Thyroid gland (tissue), 4 donors: ENCODE data around the gene SNX3. TPM values are rescaled to one million over a fixed set of nuclear protein-coding genes. Genes with fewer than 3 reads are reported as not detected.

ENCODE experiments used
- DNase-seq, 2 donors: peaks; one replicate each; pipeline ENCODE4 v3.0.0-alpha.2; 2019
- H3K27ac ChIP-seq, 3 donors: fragments of 200-600 bp; sonication (generic); 1 replicate in 2 of 3; 2 replicates in 1 of 3; pipeline ENCODE4 v1.5.1; 2016 to 2019; ENCODE audit warnings: mild to moderate bottlenecking in 1 of 3, moderate library complexity in 1 of 3
- H3K27me3 ChIP-seq: fragments of 200-600 bp; sonication (generic); one replicate; pipeline ENCODE4 v1.5.1; 2019
- H3K36me3 ChIP-seq, 2 donors: fragments of 200-600 bp; sonication (generic); one replicate each; pipeline ENCODE4 v1.5.1; 2016 to 2019
- H3K4me1 ChIP-seq, 2 donors: fragments of 200-600 bp; sonication (generic); one replicate each; pipeline ENCODE4 v1.5.1; 2017 to 2019
- H3K4me3 ChIP-seq, 3 donors: fragments of 200-600 bp; sonication (generic); replicated peaks in 1 of 3; 1 replicate in 2 of 3; 2 replicates in 1 of 3; pipeline ENCODE4 v1.5.1; 2016; ENCODE audit warnings: mild to moderate bottlenecking in 1 of 3
- H3K9me3 ChIP-seq: fragments of 200-600 bp; sonication (generic); one replicate; pipeline ENCODE4 v1.5.1; 2017
- POLR2A ChIP-seq, 2 donors: fragments of 450-650 bp; IDR thresholded peaks; one replicate each; pipeline ENCODE4 v1.6.1; 2017; ENCODE audit warnings: antibody characterized with exemption in 2 of 2, mild to moderate bottlenecking in 2 of 2, moderate library complexity in 1 of 2
- WGBS, 2 donors: methylation state at CpG; one replicate each; pipeline ENCODE4 v1.1.5; 2017; 5-methylcytosine and 5-hydroxymethylcytosine counted together
- intact Hi-C: fragments of 100-400 bp; cut with DNase I; formaldehyde crosslinking; loops from one replicate; pipeline ENCODE4 v1.15.1; 2023
- total RNA-seq, 4 donors: library from RNA; depleted of rRNA; stranded (reverse); fragments of >200 nt; gene quantifications; one replicate each; pipeline ENCODE4 v1.2.3, GENCODE V29; 2016
- TF ChIP-seq, protein P1 (sequence below), 6 experiments: fragments of 200-600 bp in 3 of 6; fragments of 450-650 bp in 3 of 6; sonication (generic) in 3 of 6; IDR thresholded peaks; one replicate each; pipeline ENCODE4 v1.5.1; 2016 to 2019; ENCODE audit warnings: antibody characterized with exemption in 6 of 6, mild to moderate bottlenecking in 2 of 6, inconsistent platforms in 1 of 6, moderate library complexity in 1 of 6

SNX3 gene
- total RNA-seq, 4 donors from 2014 or later = 97.5 to 208 (median 132) TPM

DNA sequence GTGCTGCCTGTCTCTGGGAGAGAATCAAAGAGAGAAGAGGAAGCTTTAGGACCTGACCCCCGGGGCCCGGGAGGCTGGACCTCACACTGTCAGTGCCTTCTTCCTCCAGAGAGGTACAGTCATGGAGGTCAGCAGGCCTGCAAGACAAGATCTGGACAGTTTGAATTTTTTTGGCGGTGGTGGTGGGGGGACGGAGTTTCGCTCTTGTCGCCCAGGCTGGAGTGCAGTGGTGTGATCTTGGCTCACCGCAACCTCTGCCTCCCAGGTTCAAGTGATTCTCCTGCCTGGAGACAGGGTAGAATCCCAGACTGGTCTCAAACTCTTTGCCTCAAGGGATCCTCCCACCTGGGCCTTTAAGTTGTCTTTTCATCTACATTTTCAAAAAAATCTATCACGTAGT is 60.7 kb downstream of the SNX3 start:
- 94 to 96% methylated on average over 6 to 8 of the region's 8 CpGs for WGBS, 2 donors
- no peaks in the 10 kb centered on the region for H3K36me3 ChIP-seq
- no peak overlapping the region for H3K4me3 ChIP-seq
- H3K9me3 ChIP-seq = no peaks in the 10 kb centered on the region
- intact Hi-C loops = no loop called here
- TF ChIP-seq, protein P1, sequence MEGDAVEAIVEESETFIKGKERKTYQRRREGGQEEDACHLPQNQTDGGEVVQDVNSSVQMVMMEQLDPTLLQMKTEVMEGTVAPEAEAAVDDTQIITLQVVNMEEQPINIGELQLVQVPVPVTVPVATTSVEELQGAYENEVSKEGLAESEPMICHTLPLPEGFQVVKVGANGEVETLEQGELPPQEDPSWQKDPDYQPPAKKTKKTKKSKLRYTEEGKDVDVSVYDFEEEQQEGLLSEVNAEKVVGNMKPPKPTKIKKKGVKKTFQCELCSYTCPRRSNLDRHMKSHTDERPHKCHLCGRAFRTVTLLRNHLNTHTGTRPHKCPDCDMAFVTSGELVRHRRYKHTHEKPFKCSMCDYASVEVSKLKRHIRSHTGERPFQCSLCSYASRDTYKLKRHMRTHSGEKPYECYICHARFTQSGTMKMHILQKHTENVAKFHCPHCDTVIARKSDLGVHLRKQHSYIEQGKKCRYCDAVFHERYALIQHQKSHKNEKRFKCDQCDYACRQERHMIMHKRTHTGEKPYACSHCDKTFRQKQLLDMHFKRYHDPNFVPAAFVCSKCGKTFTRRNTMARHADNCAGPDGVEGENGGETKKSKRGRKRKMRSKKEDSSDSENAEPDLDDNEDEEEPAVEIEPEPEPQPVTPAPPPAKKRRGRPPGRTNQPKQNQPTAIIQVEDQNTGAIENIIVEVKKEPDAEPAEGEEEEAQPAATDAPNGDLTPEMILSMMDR (IDR thresholded peaks at IDR 0.05) = no peak
- TF ChIP-seq POLR2A (IDR thresholded peaks at IDR 0.05) = no peak
- no peak for DNase-seq
- no peak overlapping the region for H3K27ac ChIP-seq
- no peaks in the 10 kb centered on the region for H3K27me3 ChIP-seq
- no peaks in the 10 kb centered on the region for H3K4me1 ChIP-seq

DNA sequence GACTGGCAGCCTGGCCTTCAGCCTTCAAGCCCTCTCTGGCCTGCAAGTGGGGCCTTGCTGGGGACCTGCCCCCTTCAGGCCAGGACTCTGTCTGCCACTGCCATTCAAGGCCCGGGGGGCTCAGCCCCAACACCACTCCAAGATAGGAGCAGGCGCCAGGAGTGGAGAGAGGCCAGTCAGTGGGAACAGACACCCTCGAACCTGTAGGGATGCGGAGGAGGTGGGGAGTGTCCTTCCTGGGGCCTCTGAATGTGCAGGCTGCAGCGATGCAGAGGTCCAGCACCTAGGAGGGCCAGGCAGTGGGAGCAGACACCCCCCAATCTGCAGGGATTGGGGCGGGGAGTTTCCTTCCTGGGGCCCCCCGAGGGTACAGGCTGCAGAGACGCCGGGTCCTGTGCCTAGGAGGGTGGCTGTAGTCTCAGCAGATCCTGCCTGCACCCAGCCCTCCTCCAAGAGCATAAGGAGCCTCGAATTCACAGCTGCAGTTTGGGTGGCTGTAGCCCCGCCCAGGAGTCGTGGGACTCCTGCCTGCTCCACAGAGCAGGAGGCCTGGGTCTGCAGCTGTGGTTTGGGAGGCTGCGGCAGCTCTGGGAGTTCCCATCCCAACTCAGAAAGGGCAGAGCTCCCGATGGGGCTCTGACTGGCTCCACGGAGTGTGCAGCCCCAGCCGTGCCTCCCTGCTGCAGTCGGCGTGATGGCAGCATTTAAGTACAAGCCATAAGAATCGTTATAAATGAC is 61.9 kb downstream of the SNX3 start:
- WGBS, 2 donors = 79 to 91% methylated on average over 9 to 16 of the region's 19 CpGs
- Histone ChIP-seq H3K27ac (no peak overlapping the region), H3K9me3 (no peaks in the 10 kb centered on the region), H3K27me3 (no peaks in the 10 kb centered on the region), H3K4me3 (no peak overlapping the region), H3K36me3 (no peaks in the 10 kb centered on the region), H3K4me1 (no peaks in the 10 kb centered on the region)
- intact Hi-C loops = no loop called here
- no peak for DNase-seq
- no peak for TF ChIP-seq POLR2A (IDR thresholded peaks at IDR 0.05)
- TF ChIP-seq, protein P1 (IDR thresholded peaks at IDR 0.05) = no peak

DNA sequence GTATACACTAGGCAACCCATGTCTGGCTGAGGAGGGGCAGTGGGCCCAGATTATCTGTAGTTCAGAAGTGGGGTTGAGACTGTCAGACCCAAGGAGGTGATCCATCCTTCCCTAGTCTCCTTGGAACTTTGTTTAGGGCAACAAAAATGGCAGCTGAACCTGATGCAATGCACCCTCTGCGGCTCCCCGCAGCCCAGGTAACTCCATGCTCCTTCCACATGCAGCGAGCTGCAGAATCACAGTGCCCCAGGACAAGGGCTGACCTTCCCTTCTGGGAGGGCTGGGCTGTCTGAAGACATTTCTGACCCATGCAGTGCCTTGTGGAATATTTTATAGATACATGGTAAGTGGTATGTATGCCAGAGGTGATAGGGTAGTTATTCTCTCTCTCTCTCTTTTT is 65.6 kb downstream of the SNX3 start:
- Histone ChIP-seq H3K4me1 (no peaks in the 10 kb centered on the region), H3K4me3 (no peak overlapping the region), H3K27ac (no peak overlapping the region), H3K27me3 (no peaks in the 10 kb centered on the region), H3K36me3 (no peaks in the 10 kb centered on the region), H3K9me3 (no peaks in the 10 kb centered on the region)
- 94% methylated on average over 3 of the region's 3 CpGs; no CpG with 5 or more reads in 1 of the 2 donors for WGBS, 2 donors
- intact Hi-C loops = no loop called here
- TF ChIP-seq, protein P1 (IDR thresholded peaks at IDR 0.05) = no peak
- no peak for TF ChIP-seq POLR2A (IDR thresholded peaks at IDR 0.05)
- DNase-seq = no peak

DNA sequence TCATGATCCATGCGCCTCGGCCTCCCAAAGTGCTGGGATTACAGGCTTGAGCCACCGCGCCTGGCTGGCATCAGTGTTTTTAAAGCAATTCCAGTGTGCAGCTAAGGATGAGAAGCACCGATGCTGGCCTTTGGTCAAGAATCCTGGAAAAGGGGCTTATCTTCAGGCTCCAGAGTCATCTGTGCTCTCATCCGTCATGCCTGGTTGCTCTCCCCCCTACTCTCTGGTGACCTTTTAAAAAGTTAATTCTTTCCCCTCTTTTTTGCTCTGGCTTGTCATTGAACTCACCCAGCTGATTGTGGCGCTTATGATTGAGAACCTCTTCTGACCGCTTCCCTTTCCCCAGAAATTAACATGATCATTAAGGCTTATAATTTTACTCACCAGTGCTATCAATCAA is 66.3 kb downstream of the SNX3 start:
- Histone ChIP-seq H3K27ac (no peak overlapping the region), H3K9me3 (no peaks in the 10 kb centered on the region), H3K4me1 (no peaks in the 10 kb centered on the region), H3K27me3 (no peaks in the 10 kb centered on the region), H3K4me3 (no peak overlapping the region), H3K36me3 (no peaks in the 10 kb centered on the region)
- TF ChIP-seq, protein P1 (IDR thresholded peaks at IDR 0.05) = no peak
- TF ChIP-seq POLR2A (IDR thresholded peaks at IDR 0.05) = no peak
- intact Hi-C loops = no loop called here
- 46 to 61% methylated on average over 8 of the region's 8 CpGs for WGBS, 2 donors
- DNase-seq = peak in 1 of 2 donors; percentile 29

DNA sequence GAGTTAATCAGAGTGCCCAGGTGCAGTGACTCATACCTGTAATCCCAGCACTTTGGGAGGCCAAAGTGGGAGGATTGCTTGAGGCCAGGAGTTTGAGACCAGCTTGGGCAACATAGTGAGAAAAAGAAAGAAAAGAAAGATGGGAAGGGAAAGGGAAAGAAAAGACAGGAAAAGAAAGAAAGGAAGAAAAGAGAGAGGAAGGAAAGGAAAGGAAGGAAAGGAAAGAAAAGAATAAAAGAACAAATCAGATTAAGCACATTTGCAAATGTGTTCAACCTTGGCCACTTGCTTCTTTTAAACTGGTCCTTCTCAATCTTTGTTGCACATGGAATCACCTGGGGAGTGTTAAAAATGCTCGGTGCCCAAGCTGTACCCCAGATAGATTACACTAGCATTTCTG is 67.0 kb downstream of the SNX3 start:
- Histone ChIP-seq H3K9me3 (no peaks in the 10 kb centered on the region), H3K4me3 (no peak overlapping the region), H3K27ac (no peak overlapping the region), H3K27me3 (no peaks in the 10 kb centered on the region), H3K36me3 (no peaks in the 10 kb centered on the region), H3K4me1 (no peaks in the 10 kb centered on the region)
- TF ChIP-seq POLR2A (IDR thresholded peaks at IDR 0.05) = no peak
- DNase-seq = no peak
- intact Hi-C loops = no loop called here
- WGBS, 2 donors = 80 to 91% methylated on average over 1 of the region's 1 CpG
